Epithelial cell of proximal tubule (primary cell): ENCODE results near the gene ASTN2. TPM values are rescaled to one million over a fixed set of nuclear protein-coding genes. Genes with fewer than 3 reads are reported as not detected.

Source experiments
- DNase-seq: peaks from one replicate; pipeline ENCODE4 v3.0.0-alpha.2; 2011; ENCODE audit warnings: low read depth
- H3K4me3 ChIP-seq: 2 replicates; pipeline ENCODE4 v1.5.1; 2011; ENCODE audit warnings: low read depth, mild to moderate bottlenecking, low read length
- total RNA-seq: library from RNA; depleted of rRNA; stranded (reverse); fragments of >200 nt; gene quantifications from 2 replicates; pipeline ENCODE4 v1.2.3, GENCODE V29; 2015
- TF ChIP-seq, protein P1 (sequence below): conservative IDR thresholded peaks from 2 replicates; pipeline ENCODE4 v1.5.1; 2012; ENCODE audit warnings: low read depth, mild to moderate bottlenecking, low read length

Gene ASTN2
- total RNA-seq, 1 donor from 2014 or later = 4.4 TPM

DNA sequence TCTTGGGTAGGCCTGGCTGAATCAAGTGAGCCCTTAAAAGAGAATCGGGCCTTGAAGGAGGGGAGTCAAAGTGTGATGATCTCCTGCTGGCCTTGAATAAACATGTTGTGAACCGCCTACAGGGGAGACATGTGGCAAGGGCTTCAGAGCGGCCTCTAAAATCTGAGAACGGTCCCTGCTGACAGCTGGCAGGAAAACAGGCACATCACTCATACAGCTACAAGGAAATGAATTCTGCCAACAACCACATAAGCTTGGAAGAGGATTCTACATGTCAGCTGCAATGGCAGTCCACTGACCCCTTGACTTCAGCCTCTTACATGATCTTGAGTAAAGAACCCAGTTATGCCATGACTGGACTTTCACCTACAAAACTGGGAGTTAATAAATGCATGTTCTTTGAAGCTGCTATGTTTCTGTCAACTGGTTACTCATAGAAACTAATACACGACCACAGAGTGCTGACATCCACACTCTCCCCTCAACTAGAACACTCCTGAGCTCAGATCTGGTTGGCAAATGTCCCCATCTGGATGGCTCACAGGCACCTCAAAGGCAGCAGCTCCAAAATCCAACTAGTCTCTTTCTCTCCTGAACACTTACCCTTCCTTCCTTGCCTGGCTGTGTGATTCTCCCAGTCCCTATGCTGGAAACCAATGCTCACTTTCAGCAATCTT, 333.1 kb downstream of the ASTN2 start:
- no peak overlapping the region for H3K4me3 ChIP-seq
- TF ChIP-seq, protein P1, sequence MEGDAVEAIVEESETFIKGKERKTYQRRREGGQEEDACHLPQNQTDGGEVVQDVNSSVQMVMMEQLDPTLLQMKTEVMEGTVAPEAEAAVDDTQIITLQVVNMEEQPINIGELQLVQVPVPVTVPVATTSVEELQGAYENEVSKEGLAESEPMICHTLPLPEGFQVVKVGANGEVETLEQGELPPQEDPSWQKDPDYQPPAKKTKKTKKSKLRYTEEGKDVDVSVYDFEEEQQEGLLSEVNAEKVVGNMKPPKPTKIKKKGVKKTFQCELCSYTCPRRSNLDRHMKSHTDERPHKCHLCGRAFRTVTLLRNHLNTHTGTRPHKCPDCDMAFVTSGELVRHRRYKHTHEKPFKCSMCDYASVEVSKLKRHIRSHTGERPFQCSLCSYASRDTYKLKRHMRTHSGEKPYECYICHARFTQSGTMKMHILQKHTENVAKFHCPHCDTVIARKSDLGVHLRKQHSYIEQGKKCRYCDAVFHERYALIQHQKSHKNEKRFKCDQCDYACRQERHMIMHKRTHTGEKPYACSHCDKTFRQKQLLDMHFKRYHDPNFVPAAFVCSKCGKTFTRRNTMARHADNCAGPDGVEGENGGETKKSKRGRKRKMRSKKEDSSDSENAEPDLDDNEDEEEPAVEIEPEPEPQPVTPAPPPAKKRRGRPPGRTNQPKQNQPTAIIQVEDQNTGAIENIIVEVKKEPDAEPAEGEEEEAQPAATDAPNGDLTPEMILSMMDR = no peak
- DNase-seq = no peak

- TF ChIP-seq, protein P1 = no peak
- no peak overlapping the region for H3K4me3 ChIP-seq
Observed at GRCh38 chr9:117080765-117081390, 334.0 kb downstream of the ASTN2 start.

GRCh38 chr9:117076571-117077290, 338.1 kb downstream of the ASTN2 start:
- no peak overlapping the region for H3K4me3 ChIP-seq
- TF ChIP-seq, protein P1 = no peak
- no peak for DNase-seq

More at GRCh38 chr9:117080765-117081390, 334.0 kb downstream of the ASTN2 start:
- no peak for DNase-seq

- no peak for DNase-seq
- no peak overlapping the region for H3K4me3 ChIP-seq
- TF ChIP-seq, protein P1 = no peak
Observed at GRCh38 chr9:117075636-117076035, 339.2 kb downstream of the ASTN2 start.

- TF ChIP-seq, protein P1 = no peak
- no peak for DNase-seq
- H3K4me3 ChIP-seq = no peak overlapping the region
Observed at GRCh38 chr9:117074784-117075520, 339.9 kb downstream of the ASTN2 start.

GRCh38 chr9:117074342-117074662, 340.6 kb downstream of the ASTN2 start:
- no peak overlapping the region for H3K4me3 ChIP-seq
- TF ChIP-seq, protein P1 = no peak
- DNase-seq = no peak
